ENCODE data around the gene TMEM143.

TMEM143 gene

GRCh38 chr19:48321622-48322591 is 41.8 kb downstream of the TMEM143 start:
- no peaks in the 10 kb centered on the region for H3K27me3 ChIP-seq (ENCODE audit: insufficient read depth, low read length)
- peak overlapping the region; percentile 92 for H4K91ac ChIP-seq (ENCODE audit: low read depth, low read length)
- H3K9me3 ChIP-seq (ENCODE audit: insufficient read depth, low read depth, low read length) = no peaks in the 10 kb centered on the region
- peak overlapping the region; percentile 91 for H2BK120ac ChIP-seq (ENCODE audit: insufficient read depth, low read length, poor library complexity)
- no CpG with 5 or more reads among the region's 63 CpGs for WGBS (ENCODE audit: extremely low coverage, insufficient coverage, insufficient read length)
- peak overlapping the region; percentile 85 for H3K4me2 ChIP-seq (ENCODE audit: low read length)
- peak overlapping the region; percentile 83 for H3K9ac ChIP-seq (ENCODE audit: low read length)
- peak overlapping the region; percentile 89 for H4K8ac ChIP-seq (ENCODE audit: low read depth, low read length)
- H3K14ac ChIP-seq (ENCODE audit: low read length) = peak overlapping the region; percentile 88
- H3K4me1 ChIP-seq (ENCODE audit: control insufficient read depth in 1 of 2, insufficient read depth in 2 of 2, low read length in 2 of 2) = peaks cover 18 to 24% of the 10 kb centered on the region in 2 experiments
- peak overlapping the region; percentile 89 for H2BK5ac ChIP-seq (ENCODE audit: low read depth, low read length, poor library complexity)
- H3K4ac ChIP-seq (ENCODE audit: low read depth, low read length) = peak overlapping the region; percentile 76
- H4K12ac ChIP-seq (ENCODE audit: low read depth, low read length) = peak overlapping the region; percentile 84
- H3K4me3 ChIP-seq (ENCODE audit: low read depth, low read length) = peak overlapping the region; percentile 70
- no peak overlapping the region for H3K23ac ChIP-seq (ENCODE audit: low read length)
- peak overlapping the region; percentile 60 for H3K18ac ChIP-seq (ENCODE audit: low read length)
- H2AFZ ChIP-seq (ENCODE audit: insufficient read depth, low read length, poor library complexity) = peak overlapping the region; percentile 64
- H3K79me1 ChIP-seq (ENCODE audit: low read length) = peaks cover 17% of the 10 kb centered on the region
- H3K27ac ChIP-seq (ENCODE audit: low read depth, low read length) = peak overlapping the region; percentile 84
- peaks cover 5% of the 10 kb centered on the region for H3K79me2 ChIP-seq (ENCODE audit: control insufficient read depth, insufficient read depth, low read length, poor library complexity)
- H3K36me3 ChIP-seq (ENCODE audit: control insufficient read depth in 1 of 2, insufficient read depth in 2 of 2, low read length in 2 of 2) = no peaks in the 10 kb centered on the region
- peak overlapping the region; percentile 70 for H2AK5ac ChIP-seq (ENCODE audit: low read length)
- peak; percentile 97 to 99 for DNase-seq
- H2BK12ac ChIP-seq (ENCODE audit: low read length) = peak overlapping the region; percentile 67

- Histone ChIP-seq H3K9me3 (ENCODE audit: insufficient read depth, low read depth, low read length) (no peaks in the 10 kb centered on the region), H3K4me1 (ENCODE audit: control insufficient read depth in 1 of 2, insufficient read depth in 2 of 2, low read length in 2 of 2) (peaks cover 18 to 24% of the 10 kb centered on the region in 2 experiments), H3K18ac (ENCODE audit: low read length) (peak overlapping the region; percentile 60), H3K23ac (ENCODE audit: low read length) (no peak overlapping the region), H2BK12ac (ENCODE audit: low read length) (no peak overlapping the region), H3K79me1 (ENCODE audit: low read length) (peaks cover 17% of the 10 kb centered on the region), H2BK120ac (ENCODE audit: insufficient read depth, low read length, poor library complexity) (peak overlapping the region; percentile 91), H3K4me3 (ENCODE audit: low read depth, low read length) (peak overlapping the region; percentile 70), H4K91ac (ENCODE audit: low read depth, low read length) (peak overlapping the region; percentile 92), H4K8ac (ENCODE audit: low read depth, low read length) (peak overlapping the region; percentile 89), H2AFZ (ENCODE audit: insufficient read depth, low read length, poor library complexity) (peak overlapping the region; percentile 64), H3K36me3 (ENCODE audit: control insufficient read depth in 1 of 2, insufficient read depth in 2 of 2, low read length in 2 of 2) (no peaks in the 10 kb centered on the region), H3K27me3 (ENCODE audit: insufficient read depth, low read length) (no peaks in the 10 kb centered on the region), H3K27ac (ENCODE audit: low read depth, low read length) (peak overlapping the region; percentile 84), H2BK5ac (ENCODE audit: low read depth, low read length, poor library complexity) (peak overlapping the region; percentile 89), H3K9ac (ENCODE audit: low read length) (peak overlapping the region; percentile 83), H3K4ac (ENCODE audit: low read depth, low read length) (peak overlapping the region; percentile 76), H3K4me2 (ENCODE audit: low read length) (peak overlapping the region; percentile 85), H3K79me2 (ENCODE audit: control insufficient read depth, insufficient read depth, low read length, poor library complexity) (peaks cover 5% of the 10 kb centered on the region), H3K14ac (ENCODE audit: low read length) (peak overlapping the region; percentile 88), H4K12ac (ENCODE audit: low read depth, low read length) (peak overlapping the region; percentile 84), H2AK5ac (ENCODE audit: low read length) (peak overlapping the region; percentile 6)
- WGBS (ENCODE audit: extremely low coverage, insufficient coverage, insufficient read length) = no CpG with 5 or more reads among the region's 22 CpGs
- DNase-seq = peak; percentile 98 to 99
These were observed 42.4 kb downstream of the TMEM143 start for GRCh38 chr19:48321372-48321621.

GRCh38 chr19:48319647-48320541 is 43.8 kb downstream of the TMEM143 start:
- H4K8ac ChIP-seq (ENCODE audit: low read depth, low read length) = no peak overlapping the region
- H2AFZ ChIP-seq (ENCODE audit: insufficient read depth, low read length, poor library complexity) = no peak overlapping the region
- no peak overlapping the region for H2BK5ac ChIP-seq (ENCODE audit: low read depth, low read length, poor library complexity)
- no peak overlapping the region for H2BK12ac ChIP-seq (ENCODE audit: low read length)
- H3K27me3 ChIP-seq (ENCODE audit: insufficient read depth, low read length) = no peaks in the 10 kb centered on the region
- no peak overlapping the region for H3K4ac ChIP-seq (ENCODE audit: low read depth, low read length)
- H3K23ac ChIP-seq (ENCODE audit: low read length) = no peak overlapping the region
- H3K36me3 ChIP-seq (ENCODE audit: control insufficient read depth in 1 of 2, insufficient read depth in 2 of 2, low read length in 2 of 2) = no peaks in the 10 kb centered on the region
- no peak overlapping the region for H4K12ac ChIP-seq (ENCODE audit: low read depth, low read length)
- peak overlapping the region; percentile 12 for H4K91ac ChIP-seq (ENCODE audit: low read depth, low read length)
- H3K14ac ChIP-seq (ENCODE audit: low read length) = no peak overlapping the region
- no peak overlapping the region for H2AK5ac ChIP-seq (ENCODE audit: low read length)
- no peak overlapping the region for H2BK120ac ChIP-seq (ENCODE audit: insufficient read depth, low read length, poor library complexity)
- no peaks in the 10 kb centered on the region for H3K9me3 ChIP-seq (ENCODE audit: insufficient read depth, low read depth, low read length)
- peaks cover 5% of the 10 kb centered on the region for H3K79me2 ChIP-seq (ENCODE audit: control insufficient read depth, insufficient read depth, low read length, poor library complexity)
- no peak overlapping the region for H3K4me3 ChIP-seq (ENCODE audit: low read depth, low read length)
- peaks cover 10 to 15% of the 10 kb centered on the region in 2 experiments for H3K4me1 ChIP-seq (ENCODE audit: control insufficient read depth in 1 of 2, insufficient read depth in 2 of 2, low read length in 2 of 2)
- H3K79me1 ChIP-seq (ENCODE audit: low read length) = peaks cover 15% of the 10 kb centered on the region
- no CpG with 5 or more reads among the region's 16 CpGs for WGBS (ENCODE audit: extremely low coverage, insufficient coverage, insufficient read length)
- DNase-seq = peak; percentile 64 to 83
- no peak overlapping the region for H3K4me2 ChIP-seq (ENCODE audit: low read length)
- H3K9ac ChIP-seq (ENCODE audit: low read length) = no peak overlapping the region
- no peak overlapping the region for H3K18ac ChIP-seq (ENCODE audit: low read length)
- no peak overlapping the region for H3K27ac ChIP-seq (ENCODE audit: low read depth, low read length)

- Histone ChIP-seq H3K18ac (ENCODE audit: low read length) (no peak overlapping the region), H3K27me3 (ENCODE audit: insufficient read depth, low read length) (no peaks in the 10 kb centered on the region), H3K4ac (ENCODE audit: low read depth, low read length) (no peak overlapping the region), H2BK120ac (ENCODE audit: insufficient read depth, low read length, poor library complexity) (no peak overlapping the region), H4K91ac (ENCODE audit: low read depth, low read length) (no peak overlapping the region), H3K4me2 (ENCODE audit: low read length) (no peak overlapping the region), H2BK12ac (ENCODE audit: low read length) (no peak overlapping the region), H2AK5ac (ENCODE audit: low read length) (no peak overlapping the region), H3K36me3 (ENCODE audit: control insufficient read depth in 1 of 2, insufficient read depth in 2 of 2, low read length in 2 of 2) (no peaks in the 10 kb centered on the region), H3K4me3 (ENCODE audit: low read depth, low read length) (no peak overlapping the region), H3K23ac (ENCODE audit: low read length) (no peak overlapping the region), H4K12ac (ENCODE audit: low read depth, low read length) (no peak overlapping the region), H3K27ac (ENCODE audit: low read depth, low read length) (no peak overlapping the region), H2BK5ac (ENCODE audit: low read depth, low read length, poor library complexity) (no peak overlapping the region), H3K79me1 (ENCODE audit: low read length) (peaks cover 15% of the 10 kb centered on the region), H3K9ac (ENCODE audit: low read length) (no peak overlapping the region), H3K79me2 (ENCODE audit: control insufficient read depth, insufficient read depth, low read length, poor library complexity) (peaks cover 5% of the 10 kb centered on the region), H3K9me3 (ENCODE audit: insufficient read depth, low read depth, low read length) (no peaks in the 10 kb centered on the region), H2AFZ (ENCODE audit: insufficient read depth, low read length, poor library complexity) (no peak overlapping the region), H3K4me1 (ENCODE audit: control insufficient read depth in 1 of 2, insufficient read depth in 2 of 2, low read length in 2 of 2) (peaks cover 10 to 11% of the 10 kb centered on the region in 2 experiments), H4K8ac (ENCODE audit: low read depth, low read length) (no peak overlapping the region), H3K14ac (ENCODE audit: low read length) (no peak overlapping the region)
- WGBS (ENCODE audit: extremely low coverage, insufficient coverage, insufficient read length) = no CpG with 5 or more reads among the region's 21 CpGs
- no peak for DNase-seq
These were observed 45.3 kb downstream of the TMEM143 start for GRCh38 chr19:48318286-48318987.
